ENCODE results near the gene RUSF1.
"Not testable (repeated sequence)": the region's sequence is repeated elsewhere in the genome, so short reads cannot be mapped to it uniquely, and the experiment has no call there.

RUSF1 gene

DNA sequence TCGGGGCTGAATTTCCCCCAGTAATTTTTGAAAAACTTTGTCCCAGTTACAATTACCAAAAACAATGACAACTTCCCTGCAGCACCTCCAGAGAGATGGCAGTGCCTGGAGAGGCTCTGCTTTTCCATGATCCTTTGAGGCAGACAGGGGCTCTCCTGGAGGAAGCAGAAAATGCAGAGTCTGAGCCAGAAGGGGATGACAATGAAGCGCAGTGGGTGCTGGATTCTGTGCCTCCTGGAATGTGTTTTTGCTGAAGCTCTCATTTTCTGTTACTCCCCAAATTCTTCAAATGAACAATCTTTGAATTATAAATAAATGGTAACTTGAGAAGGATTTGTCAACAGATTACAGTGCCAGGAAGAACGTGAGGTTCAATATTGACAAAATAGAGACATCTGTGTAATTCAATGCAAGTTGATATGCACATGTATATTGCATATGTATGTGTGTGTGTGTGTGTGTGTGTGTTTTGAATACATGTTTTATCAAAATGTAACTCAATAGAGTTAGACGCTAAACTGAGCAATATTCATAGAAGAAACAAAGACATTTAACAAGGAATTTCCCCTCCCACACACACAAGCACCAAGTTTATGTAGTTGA lies 9.7 kb upstream of the RUSF1 start:
- DNase-seq (ENCODE audit: low read depth): no peak

DNA sequence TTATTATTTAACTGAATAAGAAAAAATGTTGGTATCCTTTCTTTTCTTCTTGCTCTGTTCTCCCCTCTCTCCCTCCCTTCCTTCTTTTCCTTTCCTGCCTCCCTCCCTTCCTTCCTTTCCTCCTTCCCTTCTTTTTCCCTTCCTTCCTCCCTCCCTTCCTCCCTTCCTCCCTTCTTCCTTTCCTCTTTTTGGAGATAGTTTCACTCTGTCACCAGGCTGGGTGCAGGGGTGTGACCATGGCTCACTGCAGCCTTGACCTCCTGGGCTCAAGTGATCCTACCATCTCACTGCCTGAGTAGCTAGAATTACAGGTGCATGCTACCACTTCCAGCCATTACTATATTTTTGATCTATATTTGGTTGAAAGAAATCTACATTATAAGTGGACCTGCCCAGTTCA lies 5.7 kb upstream of the RUSF1 start:
- no peak for DNase-seq (ENCODE audit: low read depth)

DNA sequence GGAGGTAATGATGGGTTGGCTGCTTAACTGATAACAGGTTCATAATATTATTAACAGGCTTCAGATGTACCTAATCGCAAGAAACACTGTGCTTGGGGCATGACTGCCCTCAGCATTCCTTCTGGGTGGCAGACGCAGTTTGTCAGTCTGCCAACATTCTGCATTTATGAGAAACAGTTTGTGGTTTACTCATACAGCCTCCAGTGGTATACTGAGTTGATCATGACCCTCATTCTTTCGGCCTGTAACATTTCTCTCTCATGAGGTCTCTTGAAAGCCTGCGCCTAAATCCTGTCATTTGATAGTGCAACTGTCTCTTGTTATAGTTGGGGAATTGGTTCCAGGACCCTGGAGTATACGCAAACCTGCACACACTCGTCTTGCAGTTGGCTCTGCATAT lies 4.9 kb upstream of the RUSF1 start:
- peak; percentile 30 for DNase-seq (ENCODE audit: low read depth)

DNA sequence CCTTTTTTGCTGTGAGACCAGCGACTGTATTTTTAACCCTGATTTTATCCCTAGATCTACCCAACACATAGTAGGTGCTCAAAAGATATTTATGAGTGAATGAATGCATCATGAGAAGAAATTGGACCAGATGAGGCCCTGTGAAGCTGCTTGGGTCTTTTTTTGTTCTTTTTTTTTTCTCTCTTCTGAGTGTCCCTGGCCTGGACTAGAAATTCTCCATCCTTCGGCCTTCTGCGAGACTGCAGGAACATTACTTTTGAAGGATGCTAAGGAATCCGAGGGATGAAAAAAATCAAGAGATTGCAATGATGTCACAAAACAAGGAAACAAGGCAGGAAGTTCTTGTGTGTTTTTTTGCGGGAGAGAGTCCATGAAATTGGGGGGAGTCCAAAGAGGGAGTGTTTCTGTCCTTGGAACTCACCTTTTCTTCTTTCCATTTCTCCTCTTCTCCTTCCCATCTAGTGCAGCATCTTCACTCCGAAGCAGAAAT lies 560 bp upstream of the RUSF1 start:
- peak; percentile 17 for DNase-seq (ENCODE audit: low read depth)

DNA sequence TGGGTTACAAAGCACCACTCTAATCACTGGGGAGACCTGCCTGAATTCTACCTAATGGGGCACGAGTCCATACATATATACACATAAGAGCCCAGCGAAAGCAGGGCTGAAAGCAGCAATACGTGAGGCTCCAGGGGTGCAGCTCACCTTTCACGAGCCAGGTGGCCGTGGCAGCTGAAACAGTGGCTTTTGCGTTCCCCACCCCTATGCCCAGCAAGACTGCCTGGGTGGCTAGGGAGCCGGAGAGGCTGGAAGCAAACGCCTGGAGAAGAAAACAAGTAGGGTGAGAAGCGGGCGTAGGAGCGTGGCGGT lies 618 bp downstream of the RUSF1 start:
- DNase-seq (ENCODE audit: low read depth): no peak

DNA sequence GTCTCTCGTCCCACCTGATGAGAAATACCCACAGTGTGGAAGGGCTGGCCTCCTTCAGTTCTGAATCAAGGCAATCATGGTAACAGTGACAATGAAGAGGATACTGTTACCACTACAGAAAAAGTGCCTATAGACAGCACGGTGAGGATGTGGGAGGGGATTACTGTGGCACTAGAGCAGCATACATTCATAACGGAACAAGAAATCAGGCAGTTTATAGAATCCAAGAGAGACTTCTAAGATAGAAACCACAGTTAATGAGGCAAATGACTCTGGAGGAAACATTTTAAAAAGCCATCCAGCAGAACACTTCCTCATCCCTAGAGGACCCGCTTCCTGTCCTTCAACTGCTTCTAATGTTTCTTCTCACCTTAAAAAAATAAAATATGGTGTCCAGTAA lies 2.7 kb downstream of the RUSF1 start:
- DNase-seq (ENCODE audit: low read depth): no peak

DNA sequence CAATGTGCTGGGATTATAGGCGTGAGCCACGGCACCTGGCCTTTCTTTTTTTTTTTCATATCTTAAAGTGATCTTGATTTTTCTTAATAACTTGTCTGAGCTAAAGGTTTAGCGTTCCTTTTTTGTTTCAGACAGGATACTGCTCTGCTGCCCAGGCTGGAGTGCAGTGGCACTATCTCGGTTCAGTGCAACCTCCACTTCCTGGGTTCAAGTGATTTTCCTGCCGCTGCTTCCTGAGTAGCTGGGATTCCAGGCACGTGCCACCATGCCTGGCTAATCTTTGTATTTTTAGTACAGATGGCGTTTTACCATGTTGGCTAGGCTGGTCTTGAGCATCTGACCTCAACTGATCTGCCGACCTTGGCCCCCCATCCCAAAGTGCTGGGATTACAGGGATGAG lies 4.0 kb downstream of the RUSF1 start:
- DNase-seq (ENCODE audit: low read depth): no peak

DNA sequence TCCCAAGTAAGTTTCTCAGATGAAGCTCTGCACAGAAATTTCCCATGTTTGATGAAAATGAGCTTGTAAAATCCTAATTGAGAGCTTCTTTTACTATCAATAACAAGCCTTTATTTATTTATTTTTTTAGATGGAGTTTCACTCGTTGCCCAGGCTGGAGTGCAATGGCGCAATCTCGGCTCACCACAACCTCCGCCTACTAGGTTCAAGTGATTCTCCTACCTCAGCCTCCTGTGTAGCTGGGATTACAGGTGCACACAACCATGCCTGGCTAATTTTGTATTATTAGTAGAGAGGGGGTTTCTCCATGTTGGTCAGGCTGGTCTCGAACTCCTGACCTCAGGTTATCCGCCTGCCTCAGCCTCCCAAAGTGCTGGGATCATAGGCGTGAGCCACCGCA lies 4.6 kb downstream of the RUSF1 start:
- not testable (repeated sequence) for DNase-seq (ENCODE audit: low read depth)

DNA sequence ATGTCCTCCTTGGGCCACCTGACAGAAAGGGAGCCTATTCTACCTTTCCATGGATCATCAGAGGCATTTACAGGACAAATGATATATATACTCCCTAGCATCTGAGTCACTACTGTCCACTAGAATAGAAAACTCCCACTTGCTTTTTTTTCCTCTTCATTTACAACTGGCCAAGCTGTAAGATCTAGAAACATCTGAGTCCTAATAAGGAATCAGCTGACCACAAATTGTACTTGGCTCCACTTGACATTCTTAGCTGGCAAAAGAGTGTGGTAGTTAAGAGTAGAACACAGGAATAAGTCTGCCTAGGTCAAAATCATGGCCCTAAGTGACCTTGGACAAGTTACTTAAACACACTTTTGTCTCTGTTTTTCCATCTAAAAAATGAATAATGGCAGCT lies 5.2 kb downstream of the RUSF1 start:
- peak; percentile 28 for DNase-seq (ENCODE audit: low read depth)

DNA sequence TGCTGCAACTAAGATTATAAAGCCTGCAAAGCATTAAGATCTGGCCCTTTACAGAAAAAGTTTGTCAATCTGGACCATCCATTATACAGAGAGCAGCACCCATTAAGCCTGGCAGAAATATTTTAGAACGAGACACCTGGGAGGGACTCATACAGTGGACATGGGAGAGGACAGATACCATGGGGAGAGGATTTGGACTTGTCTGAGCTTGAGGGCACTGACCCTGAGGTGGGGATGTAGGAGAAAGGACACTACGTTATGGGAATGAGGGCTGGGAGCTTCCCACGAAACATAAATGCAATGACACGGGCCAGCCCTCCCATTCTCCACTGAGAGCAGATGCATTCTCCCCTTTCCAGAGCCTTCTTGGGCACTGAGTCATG lies 6.2 kb downstream of the RUSF1 start:
- DNase-seq (ENCODE audit: low read depth): no peak

DNA sequence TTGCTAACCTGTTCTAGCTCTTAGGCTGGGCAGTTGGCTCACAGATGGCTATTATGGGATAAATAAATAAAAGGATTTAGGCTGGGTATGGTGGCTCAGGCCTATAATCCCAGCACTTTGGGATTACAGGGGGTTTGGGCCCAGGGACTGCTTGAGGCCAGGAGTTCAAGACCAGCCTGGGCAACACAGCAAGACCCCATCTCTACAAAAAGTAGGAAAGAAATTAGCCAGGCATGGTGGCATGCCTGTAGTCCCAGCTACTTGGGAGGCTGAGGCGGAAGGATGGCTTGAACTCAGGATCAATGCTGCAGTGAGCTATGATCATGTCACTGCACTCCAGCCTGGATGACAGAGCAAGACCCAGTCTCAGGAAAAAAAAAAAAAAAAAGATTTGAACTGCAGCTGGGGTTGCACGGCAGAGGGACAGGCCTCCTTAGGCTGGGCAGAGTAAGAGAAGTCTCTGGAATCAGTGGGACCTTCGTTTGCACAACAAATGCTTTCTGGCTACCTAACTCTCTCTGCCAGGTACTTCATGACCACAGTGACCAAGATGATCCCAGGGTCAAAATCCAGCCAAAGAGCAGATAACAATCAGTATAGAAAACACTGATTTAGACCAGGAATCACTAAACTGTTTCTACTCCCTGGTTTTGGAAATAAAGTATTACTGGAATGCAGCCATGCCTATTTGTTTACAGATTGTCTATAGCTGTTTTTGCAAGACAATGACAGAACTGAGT lies 6.8 kb downstream of the RUSF1 start:
- no peak for DNase-seq (ENCODE audit: low read depth)

DNA sequence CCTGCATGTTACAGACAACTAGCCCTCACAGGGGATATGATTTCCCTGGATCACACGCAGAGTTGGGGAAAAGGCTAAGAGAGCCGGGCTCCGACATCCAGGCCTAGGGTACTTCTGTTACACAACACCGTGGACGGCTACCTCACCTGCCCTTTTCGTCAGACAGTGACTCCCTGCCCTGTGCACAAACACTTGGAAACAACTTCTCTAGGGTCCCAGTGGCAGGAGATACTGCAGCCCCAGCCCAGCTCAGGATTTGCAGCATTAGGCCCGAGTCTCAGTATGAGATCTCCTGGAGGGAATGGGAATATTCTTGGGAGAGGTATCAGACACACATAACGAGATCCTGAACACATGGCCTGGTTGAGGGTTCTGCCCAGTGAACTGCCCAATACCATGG lies 8.3 kb downstream of the RUSF1 start:
- no peak for DNase-seq (ENCODE audit: low read depth)

DNA sequence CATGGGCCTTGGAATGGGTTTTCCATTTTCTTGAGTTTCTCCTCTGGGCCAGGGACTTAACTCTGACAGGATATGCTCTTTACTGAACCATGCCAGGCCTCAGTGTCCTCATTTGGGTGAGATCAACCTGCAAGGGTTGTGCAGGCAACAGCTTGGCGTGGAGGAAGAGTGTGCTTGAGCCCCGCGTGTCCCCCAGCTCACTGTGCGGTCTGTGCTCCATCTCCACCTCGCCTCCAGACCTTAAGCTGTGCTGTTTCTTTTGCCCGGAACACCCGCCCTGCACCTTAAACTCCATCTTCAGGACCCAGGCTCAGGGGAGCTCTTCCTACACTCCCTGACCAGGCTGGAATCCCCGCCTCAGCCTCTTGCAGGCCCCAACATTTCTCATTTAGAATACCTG lies 9.7 kb downstream of the RUSF1 start:
- no peak for DNase-seq (ENCODE audit: low read depth)

DNA sequence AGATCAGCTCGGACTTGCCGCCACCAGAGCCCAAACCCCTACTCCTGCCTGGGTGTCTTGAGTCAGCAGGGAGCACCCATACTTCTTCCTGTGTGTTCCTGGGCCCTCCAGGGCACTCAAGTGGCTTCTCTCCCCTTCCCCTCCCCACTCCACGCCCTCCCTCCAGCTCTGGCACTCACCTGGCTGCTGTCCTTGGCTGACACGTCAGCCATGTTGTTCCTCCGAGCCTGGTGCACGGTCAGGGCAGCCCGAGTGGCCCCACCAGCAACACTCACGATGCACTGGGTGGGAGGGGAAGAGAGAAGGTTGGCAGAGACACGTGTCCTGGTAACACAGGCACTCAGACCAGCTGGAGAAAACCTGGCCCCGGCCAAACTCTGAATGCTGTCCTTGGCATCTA lies 11.5 kb downstream of the RUSF1 start:
- DNase-seq (ENCODE audit: low read depth): no peak

DNA sequence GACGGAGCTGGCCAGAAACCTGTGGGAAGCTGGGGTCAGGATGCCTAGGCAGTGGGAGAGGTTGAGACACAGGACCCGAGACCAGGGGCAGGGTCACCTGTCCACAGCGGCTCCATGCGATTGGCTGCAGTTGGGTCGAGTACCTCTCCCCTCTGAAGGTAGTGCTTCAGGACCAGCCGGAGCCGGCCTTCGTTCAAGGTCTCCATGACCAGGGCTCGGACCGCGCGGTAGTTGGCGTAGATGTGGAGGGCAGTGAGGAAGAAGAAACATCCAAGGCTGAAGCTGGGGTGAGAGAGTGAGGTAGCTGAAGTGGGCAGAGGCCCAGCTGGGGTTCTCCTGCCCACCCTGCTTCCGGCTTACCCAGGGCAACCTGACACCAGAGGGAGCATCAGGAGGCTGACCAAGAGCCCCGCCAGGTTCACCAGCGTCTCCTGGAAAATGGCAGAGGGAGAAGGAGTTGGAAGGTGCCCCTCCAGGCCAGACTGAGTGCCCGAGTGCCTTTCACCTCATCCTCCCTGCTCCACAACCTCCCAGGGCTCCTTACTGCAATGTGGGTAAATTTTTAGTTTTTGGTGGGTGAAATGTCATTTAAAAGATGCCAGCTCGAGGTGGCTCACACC lies 14.6 kb downstream of the RUSF1 start:
- DNase-seq (ENCODE audit: low read depth): no peak

DNA sequence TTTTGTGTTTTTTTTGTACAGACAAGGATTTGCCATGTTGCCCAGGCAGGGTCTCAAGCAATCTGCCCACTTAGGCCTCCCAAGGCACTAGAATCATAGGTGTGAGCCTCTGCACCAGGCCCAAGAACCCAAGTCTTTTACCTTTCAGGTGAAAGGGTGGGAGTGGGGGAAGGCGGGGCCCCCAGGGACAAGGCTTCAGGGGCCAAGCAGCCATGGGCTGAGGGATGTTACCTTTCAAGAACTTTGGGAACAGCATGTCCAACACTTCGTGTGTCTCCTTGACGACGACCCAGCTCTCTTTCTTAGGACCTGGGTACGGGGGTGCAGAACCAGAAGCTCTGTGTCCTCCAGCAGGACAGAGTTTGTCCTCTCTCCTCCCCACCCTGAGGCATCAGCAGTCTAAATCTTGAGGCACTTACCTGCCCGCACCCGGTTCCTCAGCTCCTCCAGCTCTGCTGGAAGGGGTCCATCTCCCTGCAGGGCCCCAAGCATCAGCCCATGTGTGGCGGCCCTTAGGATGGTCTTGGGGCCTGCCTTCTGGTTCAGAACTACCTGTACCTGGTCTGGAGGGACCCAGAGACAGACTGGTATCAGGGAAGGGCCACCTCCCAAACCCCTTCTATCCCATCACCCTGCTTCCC lies 16.3 kb downstream of the RUSF1 start:
- DNase-seq (ENCODE audit: low read depth): no peak

DNA sequence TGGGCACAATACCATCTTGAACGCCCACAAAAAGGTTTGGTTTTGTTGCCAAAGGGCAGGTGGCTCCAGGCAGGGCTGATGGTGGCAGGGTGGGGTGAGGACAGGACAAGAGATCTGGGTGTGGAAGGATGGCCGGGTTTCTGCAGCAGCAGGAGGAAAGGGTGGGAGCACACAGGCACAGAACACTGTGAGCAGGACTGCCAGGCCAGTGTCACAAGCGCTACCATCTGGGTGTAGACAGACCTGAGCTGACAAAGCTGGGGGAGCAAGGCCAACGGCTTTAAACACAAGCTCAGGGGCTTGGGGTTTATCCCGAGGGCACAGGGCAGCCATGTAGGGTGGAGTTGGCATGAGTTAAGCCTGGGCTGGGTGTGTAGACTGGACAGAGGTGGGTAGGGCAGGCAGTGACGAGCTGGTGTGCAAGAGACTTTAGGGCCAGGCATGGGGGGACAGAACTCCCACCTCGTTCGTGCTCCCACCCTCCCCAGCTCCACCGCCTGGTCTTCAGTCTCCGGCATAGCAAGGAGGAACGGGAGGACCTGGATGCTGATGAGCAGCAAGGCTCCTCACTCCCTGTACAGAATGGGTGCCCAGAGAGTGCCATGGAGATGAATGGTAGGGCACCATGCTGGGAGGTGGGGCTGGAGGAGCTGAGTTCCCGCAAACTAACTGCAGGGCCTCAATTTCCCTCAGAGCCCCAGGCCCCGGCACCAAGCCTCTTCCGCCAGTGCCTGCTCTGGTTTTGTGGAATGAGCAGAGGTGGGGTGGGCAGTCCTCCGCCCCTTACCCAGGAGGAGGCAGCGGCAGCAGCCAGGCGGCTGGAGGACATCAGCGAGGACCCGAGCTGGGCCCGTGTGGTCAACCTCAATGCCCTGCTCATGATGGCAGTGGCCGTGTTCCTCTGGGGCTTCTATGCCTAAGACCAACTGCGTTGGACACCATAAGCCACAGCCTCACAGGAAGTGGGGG lies 18.3 kb downstream of the RUSF1 start:
- DNase-seq (ENCODE audit: low read depth): no peak

DNA sequence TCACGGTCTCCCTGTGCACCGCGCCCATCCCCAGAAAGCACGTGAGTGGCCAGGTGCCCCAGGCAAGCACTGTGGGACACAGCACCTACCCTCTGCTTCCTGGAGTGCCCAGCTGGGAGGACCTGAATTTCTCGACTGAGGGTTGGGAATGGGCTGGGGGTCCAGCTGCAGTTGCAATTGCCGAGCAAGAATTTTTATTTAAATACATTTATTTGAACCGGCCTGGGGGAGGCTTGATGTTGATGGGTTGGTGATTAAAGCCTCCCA lies 19.0 kb downstream of the RUSF1 start:
- DNase-seq (ENCODE audit: low read depth): no peak

DNA sequence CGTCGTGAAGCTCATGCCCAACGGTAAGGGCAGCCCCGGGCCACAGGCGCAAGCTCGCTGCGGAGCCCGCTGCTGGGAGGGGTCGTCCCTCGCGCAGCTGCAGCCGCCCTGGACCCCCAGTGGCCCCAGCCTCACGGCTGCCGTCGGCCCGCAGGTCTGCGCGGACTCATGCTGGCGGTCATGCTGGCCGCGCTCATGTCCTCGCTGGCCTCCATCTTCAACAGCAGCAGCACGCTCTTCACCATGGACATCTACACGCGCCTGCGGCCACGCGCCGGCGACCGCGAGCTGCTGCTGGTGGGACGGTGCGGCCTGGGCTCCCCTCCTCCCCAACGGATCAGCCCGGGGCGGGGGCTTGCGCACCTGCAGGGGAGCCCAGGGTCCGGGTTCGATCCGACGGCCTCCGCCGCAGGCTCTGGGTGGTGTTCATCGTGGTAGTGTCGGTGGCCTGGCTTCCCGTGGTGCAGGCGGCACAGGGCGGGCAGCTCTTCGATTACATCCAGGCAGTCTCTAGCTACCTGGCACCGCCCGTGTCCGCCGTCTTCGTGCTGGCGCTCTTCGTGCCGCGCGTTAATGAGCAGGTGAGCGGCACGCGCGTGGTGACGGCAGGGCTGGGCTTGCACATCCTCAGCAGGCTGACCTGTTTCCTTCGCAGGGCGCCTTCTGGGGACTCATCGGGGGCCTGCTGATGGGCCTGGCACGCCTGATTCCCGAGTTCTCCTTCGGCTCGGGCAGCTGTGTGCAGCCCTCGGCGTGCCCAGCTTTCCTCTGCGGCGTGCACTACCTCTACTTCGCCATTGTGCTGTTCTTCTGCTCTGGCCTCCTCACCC lies 19.5 kb downstream of the RUSF1 start:
- no peak for DNase-seq (ENCODE audit: low read depth)

DNA sequence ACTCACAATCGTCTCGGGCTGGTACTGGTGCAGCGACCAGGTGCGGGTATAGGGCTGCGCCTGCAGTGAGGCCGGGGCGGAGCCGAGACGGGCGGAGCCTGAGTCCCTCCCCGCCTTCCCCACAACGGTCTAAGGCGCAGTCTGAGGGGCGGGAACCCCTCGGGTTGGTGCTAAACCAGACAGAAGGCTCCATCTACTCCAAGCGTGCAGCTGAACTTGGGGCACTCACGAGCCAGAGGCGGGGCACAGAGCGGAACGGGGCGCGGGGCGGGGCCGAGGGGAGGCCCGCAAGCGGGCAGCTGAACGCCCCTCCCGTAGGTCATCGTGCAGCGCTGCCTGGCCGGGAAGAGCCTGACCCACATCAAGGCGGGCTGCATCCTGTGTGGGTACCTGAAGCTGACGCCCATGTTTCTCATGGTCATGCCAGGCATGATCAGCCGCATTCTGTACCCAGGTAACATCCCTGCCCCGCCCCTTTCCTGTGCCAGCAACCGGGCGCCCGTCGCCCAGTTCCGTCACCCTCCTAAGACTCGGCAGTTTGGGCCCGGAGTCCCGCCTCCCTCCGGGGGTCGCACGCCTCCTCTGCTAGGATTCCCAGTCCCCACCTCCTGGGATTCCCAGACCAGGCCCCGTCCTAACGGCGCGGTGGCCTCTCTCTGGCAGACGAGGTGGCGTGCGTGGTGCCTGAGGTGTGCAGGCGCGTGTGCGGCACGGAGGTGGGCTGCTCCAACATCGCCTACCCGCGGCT lies 20.3 kb downstream of the RUSF1 start:
- no peak for DNase-seq (ENCODE audit: low read depth)

All from GM04504 (cell line).